ENCODE results near the gene MPND. TPM values are rescaled to one million over a fixed set of nuclear protein-coding genes. Genes with fewer than 3 reads are reported as not detected.

The MPND gene
- total RNA-seq, 3 donors from 2014 or later: 6.1 to 7.7 (median 7.5) TPM

DNA sequence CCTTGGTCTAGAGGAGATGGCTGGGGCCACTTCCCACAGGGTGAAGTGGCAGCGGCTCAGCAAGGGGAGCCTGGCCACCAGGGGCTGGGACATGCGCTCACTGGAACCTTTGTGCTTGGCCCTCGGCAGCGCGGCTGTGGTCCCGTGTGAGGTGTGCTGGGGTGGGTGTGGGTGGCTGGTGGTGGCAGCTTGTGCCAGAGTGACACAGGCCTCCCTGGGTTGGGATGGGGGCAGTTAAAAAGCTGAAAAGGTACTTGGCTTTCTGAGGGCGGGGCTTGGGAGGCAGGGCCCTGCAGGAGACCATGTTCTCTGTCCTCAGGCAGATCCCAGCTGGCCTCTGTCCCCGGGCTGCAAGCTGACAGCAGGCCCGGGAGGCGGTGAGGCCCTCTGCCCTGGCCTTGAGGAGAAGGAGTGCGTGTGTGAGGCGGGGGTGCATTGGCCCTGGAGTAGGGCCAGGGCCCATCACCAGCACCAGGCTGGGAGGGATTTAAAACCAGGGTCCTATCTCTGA lies 17.3 kb downstream of the MPND start:
- Histone ChIP-seq H3K4me3 (no peak overlapping the region), H3K27me3 (no peaks in the 10 kb centered on the region), H3K4me1 (no peaks in the 10 kb centered on the region), H3K9me3 (no peaks in the 10 kb centered on the region), H3K27ac (no peak overlapping the region), H3K36me3 (no peaks in the 10 kb centered on the region)
- intact Hi-C loops (cut with DNase I; ENCODE audit: low total_unique reads): loop anchor here (10.0 kb wide), 2 partner anchors 96 to 1364 kb away; partner anchors contain the start of genes CATSPERD and LONP1
- DNase-seq (ENCODE audit: low spot score in 2 of 2): no peak
- TF ChIP-seq POLR2AphosphoS5 (IDR thresholded peaks at IDR 0.05) (no peak), POLR2A (IDR thresholded peaks at IDR 0.05) (no peak)
- TF ChIP-seq, protein P1, sequence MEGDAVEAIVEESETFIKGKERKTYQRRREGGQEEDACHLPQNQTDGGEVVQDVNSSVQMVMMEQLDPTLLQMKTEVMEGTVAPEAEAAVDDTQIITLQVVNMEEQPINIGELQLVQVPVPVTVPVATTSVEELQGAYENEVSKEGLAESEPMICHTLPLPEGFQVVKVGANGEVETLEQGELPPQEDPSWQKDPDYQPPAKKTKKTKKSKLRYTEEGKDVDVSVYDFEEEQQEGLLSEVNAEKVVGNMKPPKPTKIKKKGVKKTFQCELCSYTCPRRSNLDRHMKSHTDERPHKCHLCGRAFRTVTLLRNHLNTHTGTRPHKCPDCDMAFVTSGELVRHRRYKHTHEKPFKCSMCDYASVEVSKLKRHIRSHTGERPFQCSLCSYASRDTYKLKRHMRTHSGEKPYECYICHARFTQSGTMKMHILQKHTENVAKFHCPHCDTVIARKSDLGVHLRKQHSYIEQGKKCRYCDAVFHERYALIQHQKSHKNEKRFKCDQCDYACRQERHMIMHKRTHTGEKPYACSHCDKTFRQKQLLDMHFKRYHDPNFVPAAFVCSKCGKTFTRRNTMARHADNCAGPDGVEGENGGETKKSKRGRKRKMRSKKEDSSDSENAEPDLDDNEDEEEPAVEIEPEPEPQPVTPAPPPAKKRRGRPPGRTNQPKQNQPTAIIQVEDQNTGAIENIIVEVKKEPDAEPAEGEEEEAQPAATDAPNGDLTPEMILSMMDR (IDR thresholded peaks at IDR 0.05): no peak

DNA sequence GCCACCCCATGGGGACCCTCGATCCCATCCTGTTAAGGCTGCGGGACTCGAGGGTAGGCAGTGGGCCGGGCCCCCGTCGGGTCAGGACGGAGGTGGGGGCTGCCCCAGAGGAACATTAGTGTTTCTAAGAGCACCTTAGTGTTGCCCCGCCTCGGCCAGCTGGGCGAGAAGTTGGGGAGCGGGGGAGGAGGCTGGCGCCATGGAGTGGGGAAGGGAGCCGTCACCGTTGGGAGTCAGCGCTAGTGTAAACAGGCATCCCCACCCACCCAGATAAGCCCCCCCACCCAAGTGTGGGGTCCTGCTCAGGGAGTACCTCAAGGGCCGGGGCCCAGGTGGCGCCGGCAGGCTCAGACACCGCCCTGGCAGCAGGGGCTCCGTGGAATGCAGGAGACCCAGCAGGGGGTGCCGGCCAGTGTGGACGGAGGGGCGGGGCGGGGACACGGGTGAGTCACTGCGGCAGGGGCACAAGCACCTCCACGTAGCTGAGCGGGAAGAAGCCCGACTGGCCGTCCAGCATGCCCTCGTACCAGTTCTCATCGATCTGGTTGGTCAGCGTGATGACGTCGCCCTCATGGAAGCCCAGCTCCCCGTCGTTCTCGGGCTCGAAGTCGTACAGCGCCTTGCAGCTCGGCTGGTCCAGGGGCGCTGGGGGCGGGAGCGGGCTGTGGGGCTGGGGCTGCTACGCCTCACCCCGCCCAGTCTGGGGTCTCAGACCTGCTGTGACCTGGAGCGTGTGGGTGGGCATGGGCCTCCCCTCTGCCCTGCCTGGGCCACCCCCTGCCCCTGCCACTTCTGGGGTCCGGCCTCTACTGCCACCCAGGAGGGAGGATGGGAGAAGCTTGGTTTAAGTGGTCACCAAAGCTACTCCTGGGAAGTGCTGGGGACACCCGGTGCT lies 18.0 kb downstream of the MPND start:
- Histone ChIP-seq H3K4me1 (no peaks in the 10 kb centered on the region), H3K27me3 (no peaks in the 10 kb centered on the region), H3K4me3 (no peak overlapping the region), H3K9me3 (no peaks in the 10 kb centered on the region), H3K27ac (no peak overlapping the region), H3K36me3 (no peaks in the 10 kb centered on the region)
- TF ChIP-seq POLR2A (IDR thresholded peaks at IDR 0.05) (no peak), POLR2AphosphoS5 (IDR thresholded peaks at IDR 0.05) (no peak)
- TF ChIP-seq, protein P1 (IDR thresholded peaks at IDR 0.05): no peak
- DNase-seq (ENCODE audit: low spot score in 2 of 2): no peak
- intact Hi-C loops (cut with DNase I; ENCODE audit: low total_unique reads): loop anchor here (10.0 kb wide), 2 partner anchors 97 to 1363 kb away; partner anchors contain the start of genes CATSPERD and LONP1

GRCh38 chr19:4362101-4362828 lies 18.9 kb downstream of the MPND start:
- Histone ChIP-seq H3K9me3 (no peaks in the 10 kb centered on the region), H3K27ac (no peak overlapping the region), H3K36me3 (no peaks in the 10 kb centered on the region), H3K27me3 (no peaks in the 10 kb centered on the region), H3K4me1 (no peaks in the 10 kb centered on the region), H3K4me3 (no peak overlapping the region)
- intact Hi-C loops (cut with DNase I; ENCODE audit: low total_unique reads): loop anchor here (10.0 kb wide), 2 partner anchors 97 to 1363 kb away; partner anchors contain the start of genes CATSPERD and LONP1
- DNase-seq (ENCODE audit: low spot score in 2 of 2): no peak
- TF ChIP-seq POLR2A (IDR thresholded peaks at IDR 0.05) (no peak), POLR2AphosphoS5 (IDR thresholded peaks at IDR 0.05) (no peak)
- TF ChIP-seq, protein P1 (IDR thresholded peaks at IDR 0.05): no peak

DNA sequence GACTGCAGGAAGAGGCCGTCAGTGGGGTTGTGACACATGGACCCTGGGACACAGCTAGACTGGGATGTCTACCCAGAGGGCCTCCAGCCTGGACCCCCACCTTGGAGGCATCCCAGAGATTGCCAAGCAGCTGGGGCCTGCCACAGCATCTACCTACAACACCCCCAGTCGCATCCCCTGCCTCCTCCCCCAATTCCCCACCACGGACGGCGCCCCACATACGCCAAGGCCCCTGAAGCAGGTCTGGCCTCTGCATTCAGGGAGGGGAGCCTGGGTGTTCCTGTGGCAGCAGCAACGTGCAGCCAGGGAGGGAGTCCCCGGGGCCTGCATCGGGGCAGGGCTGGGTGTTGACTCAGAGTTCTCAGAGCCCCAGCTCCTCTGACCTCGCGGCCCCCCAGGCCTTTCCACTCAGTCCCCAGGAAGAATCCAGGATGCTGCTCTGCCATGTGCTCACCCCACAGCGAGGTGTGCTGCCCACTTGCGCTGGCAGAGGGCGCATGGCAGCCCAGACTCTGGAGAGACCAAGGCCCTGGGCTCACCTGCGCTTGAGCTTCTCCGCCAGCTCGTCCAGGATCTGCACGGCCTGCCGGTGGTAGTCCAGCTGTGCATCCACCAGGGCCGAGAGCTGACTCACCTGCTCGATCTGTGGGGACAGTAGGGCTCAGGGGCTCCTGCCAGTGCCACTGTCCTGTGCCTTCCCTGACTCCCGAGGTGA lies 19.6 kb downstream of the MPND start:
- intact Hi-C loops (cut with DNase I; ENCODE audit: low total_unique reads): loop anchor here (10.0 kb wide), 2 partner anchors 98 to 1362 kb away; partner anchors contain the start of genes CATSPERD and LONP1
- Histone ChIP-seq H3K9me3 (no peaks in the 10 kb centered on the region), H3K36me3 (no peaks in the 10 kb centered on the region), H3K4me1 (peaks cover under 1 to 2% of the 10 kb centered on the region in 2 donors), H3K4me3 (no peak overlapping the region), H3K27ac (no peak overlapping the region), H3K27me3 (no peaks in the 10 kb centered on the region)
- DNase-seq (ENCODE audit: low spot score in 2 of 2): no peak
- no peak for TF ChIP-seq POLR2A (IDR thresholded peaks at IDR 0.05)
- TF ChIP-seq, protein P1 (IDR thresholded peaks at IDR 0.05): no peak
- TF ChIP-seq POLR2AphosphoS5 (IDR thresholded peaks at IDR 0.05): no peak
